Right atrium auricular region (tissue), 2 donors: ENCODE data around the gene PPP2R2B. TPM values are rescaled to one million over a fixed set of nuclear protein-coding genes. Genes with fewer than 3 reads are reported as not detected.
"Not testable (repeated sequence)": the region's sequence is repeated elsewhere in the genome, so short reads cannot be mapped to it uniquely, and the experiment has no call there.

Experiments used
- DNase-seq: peaks from one replicate; pipeline ENCODE4 v3.0.0-alpha.2; 2019; ENCODE audit warnings: low spot score
- H3K27ac ChIP-seq, 2 donors: fragments of 200-600 bp; sonication (generic); 1 replicate in 1 of 2; 2 replicates in 1 of 2; pipeline ENCODE4 v1.5.1; 2016 to 2019
- H3K27me3 ChIP-seq, 2 donors: fragments of 200-600 bp; sonication (generic); one replicate each; pipeline versions ENCODE4 v1.5.1 to v1.6.0; 2017 to 2019
- H3K36me3 ChIP-seq: fragments of 200-600 bp; sonication (generic); one replicate; pipeline ENCODE4 v1.5.1; 2016
- H3K4me1 ChIP-seq, 2 donors: fragments of 200-600 bp; sonication (generic); one replicate each; pipeline versions ENCODE4 v1.5.1 to v1.6.0; 2017 to 2019
- H3K4me3 ChIP-seq, 2 donors: fragments of 200-600 bp; sonication (generic); 1 replicate in 1 of 2; 2 replicates in 1 of 2; pipeline ENCODE4 v1.5.1; 2017 to 2019; ENCODE audit warnings: mild to moderate bottlenecking in 1 of 2, moderate library complexity in 1 of 2
- H3K9me3 ChIP-seq, 2 donors: fragments of 200-600 bp; sonication (generic); one replicate each; pipeline ENCODE4 v1.5.1; 2019
- total RNA-seq, 2 donors: library from RNA; depleted of rRNA; stranded (reverse); fragments of >200 nt; gene quantifications; one replicate each; pipeline ENCODE4 v1.1.0, GENCODE V29; 2016
- TF ChIP-seq, protein P1 (sequence below), 2 donors: fragments of 200-600 bp; sonication (generic); IDR thresholded peaks; one replicate each; pipeline ENCODE4 v1.5.1; 2019; ENCODE audit warnings: antibody characterized with exemption in 2 of 2

The PPP2R2B gene
- total RNA-seq, 2 donors from 2014 or later = 1.6 to 12.4 TPM

DNA sequence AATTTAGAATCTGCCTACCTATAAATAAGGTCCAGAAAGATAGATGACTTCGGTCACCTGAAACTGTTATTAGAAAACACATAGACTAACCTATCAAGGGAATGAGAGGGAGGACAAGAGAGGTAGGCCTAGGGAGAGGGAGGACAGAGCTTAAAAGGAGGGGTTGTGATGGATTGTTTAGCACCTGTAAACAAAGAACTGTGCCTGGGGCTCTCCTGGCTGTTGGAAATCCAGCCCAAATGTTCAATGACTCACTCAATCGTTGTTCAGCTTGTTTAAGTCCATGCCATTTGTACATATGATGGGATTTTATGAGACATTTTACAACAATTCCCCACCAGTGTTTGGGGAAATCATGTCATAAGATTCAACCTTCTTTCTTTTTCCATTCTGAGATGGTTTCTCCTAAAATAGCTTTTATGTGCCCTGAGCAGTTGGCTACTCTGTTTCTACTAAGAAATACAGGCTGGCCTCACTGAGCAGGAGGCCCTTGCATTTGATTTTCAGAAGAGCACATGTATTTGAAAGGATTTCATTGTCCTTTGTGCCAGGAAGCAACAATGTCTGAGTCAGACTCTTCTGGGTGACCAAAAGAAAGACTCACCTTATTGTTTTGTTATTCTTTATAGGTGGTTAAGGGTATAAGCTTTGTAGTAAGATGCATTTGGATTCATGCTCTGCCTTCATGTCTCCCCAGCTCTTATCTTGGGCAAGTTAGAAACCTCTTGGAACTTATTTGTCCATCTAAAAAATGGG is 314.4 kb downstream of the PPP2R2B start:
- DNase-seq = no peak
- no peak overlapping the region for H3K27ac ChIP-seq
- no peaks in the 10 kb centered on the region for H3K27me3 ChIP-seq
- H3K36me3 ChIP-seq = no peaks in the 10 kb centered on the region
- no peak overlapping the region for H3K4me3 ChIP-seq
- no peaks in the 10 kb centered on the region for H3K9me3 ChIP-seq
- no peaks in the 10 kb centered on the region for H3K4me1 ChIP-seq
- TF ChIP-seq, protein P1, sequence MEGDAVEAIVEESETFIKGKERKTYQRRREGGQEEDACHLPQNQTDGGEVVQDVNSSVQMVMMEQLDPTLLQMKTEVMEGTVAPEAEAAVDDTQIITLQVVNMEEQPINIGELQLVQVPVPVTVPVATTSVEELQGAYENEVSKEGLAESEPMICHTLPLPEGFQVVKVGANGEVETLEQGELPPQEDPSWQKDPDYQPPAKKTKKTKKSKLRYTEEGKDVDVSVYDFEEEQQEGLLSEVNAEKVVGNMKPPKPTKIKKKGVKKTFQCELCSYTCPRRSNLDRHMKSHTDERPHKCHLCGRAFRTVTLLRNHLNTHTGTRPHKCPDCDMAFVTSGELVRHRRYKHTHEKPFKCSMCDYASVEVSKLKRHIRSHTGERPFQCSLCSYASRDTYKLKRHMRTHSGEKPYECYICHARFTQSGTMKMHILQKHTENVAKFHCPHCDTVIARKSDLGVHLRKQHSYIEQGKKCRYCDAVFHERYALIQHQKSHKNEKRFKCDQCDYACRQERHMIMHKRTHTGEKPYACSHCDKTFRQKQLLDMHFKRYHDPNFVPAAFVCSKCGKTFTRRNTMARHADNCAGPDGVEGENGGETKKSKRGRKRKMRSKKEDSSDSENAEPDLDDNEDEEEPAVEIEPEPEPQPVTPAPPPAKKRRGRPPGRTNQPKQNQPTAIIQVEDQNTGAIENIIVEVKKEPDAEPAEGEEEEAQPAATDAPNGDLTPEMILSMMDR (IDR thresholded peaks at IDR 0.05) = no peak

DNA sequence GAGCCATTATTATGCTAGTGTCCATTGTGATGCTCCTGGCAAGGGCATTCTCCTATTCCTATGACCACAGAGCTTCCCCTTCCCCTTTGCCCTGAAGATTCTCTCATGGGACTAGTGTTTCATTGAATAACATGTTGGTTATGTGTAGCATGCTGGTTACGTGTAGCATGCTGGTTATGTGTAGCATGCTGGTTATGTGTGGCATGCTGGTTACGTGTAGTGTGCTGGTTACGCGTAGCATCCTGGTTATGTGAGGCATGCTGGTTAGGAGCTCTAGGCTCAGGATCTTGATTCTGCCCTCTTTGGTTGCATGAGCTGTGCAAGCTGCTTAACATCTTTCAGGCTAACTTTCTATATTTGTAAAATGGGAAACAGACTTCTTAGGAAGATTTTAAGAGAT is 316.1 kb downstream of the PPP2R2B start:
- no peaks in the 10 kb centered on the region for H3K9me3 ChIP-seq
- no peak for DNase-seq
- H3K27me3 ChIP-seq = no peaks in the 10 kb centered on the region
- H3K4me1 ChIP-seq = no peaks in the 10 kb centered on the region
- H3K4me3 ChIP-seq = no peak overlapping the region
- TF ChIP-seq, protein P1 (IDR thresholded peaks at IDR 0.05) = no peak
- no peaks in the 10 kb centered on the region for H3K36me3 ChIP-seq
- no peak overlapping the region for H3K27ac ChIP-seq

DNA sequence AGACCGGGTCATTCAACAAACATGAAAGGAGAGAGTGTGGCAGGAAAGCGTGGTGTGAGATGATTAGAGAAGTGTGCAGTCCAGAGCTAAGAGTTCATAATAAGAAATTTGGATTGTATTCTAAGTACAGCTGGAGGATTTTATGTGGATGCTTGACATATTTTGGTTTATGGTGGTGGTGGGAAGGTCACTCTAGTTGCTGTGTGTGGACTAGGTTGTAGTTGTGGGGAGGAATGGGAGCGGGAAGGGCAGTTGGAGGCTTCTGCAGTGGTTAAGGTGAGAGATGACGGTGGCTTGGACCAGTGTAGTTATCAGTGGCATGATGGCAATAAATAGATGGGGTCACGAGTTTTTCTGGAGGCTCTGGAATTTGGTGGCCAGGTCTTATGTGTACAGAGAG is 316.8 kb downstream of the PPP2R2B start:
- no peak overlapping the region for H3K27ac ChIP-seq
- TF ChIP-seq, protein P1 (IDR thresholded peaks at IDR 0.05) = no peak

DNA sequence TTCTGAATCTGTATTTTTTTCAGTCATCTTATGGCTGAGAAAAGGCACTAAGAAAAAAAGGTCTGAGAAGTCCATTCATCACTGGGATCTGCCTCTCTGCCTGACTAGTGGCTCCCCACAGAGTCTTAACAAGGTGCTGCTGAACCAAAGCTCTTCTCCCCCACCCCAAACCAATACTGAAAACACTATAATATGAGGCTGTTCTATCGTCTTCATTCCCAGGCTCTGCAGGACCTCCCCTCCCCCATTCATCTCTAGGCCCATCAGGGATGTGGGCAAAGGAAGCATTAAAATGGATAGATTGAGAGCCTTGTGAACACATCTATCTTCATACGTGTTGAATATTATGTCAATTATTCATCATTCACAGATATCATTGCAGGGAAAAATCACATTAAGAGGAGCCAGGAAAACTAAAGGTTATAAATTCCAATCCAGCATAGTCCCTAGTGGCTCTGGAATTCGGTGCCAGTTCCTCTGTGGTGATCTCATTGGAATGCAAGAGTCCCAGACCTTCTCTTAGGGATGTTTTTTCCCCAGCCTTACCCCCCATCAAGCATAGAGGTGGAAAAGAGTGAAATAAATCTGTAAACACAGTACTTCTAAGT is 318.2 kb downstream of the PPP2R2B start:
- no peak overlapping the region for H3K27ac ChIP-seq
- no peak for DNase-seq
- no peaks in the 10 kb centered on the region for H3K27me3 ChIP-seq
- no peaks in the 10 kb centered on the region for H3K36me3 ChIP-seq
- H3K4me1 ChIP-seq = no peaks in the 10 kb centered on the region
- TF ChIP-seq, protein P1 (IDR thresholded peaks at IDR 0.05) = no peak
- H3K9me3 ChIP-seq = no peaks in the 10 kb centered on the region
- no peak overlapping the region for H3K4me3 ChIP-seq

More for the DNA sequence above, 316.8 kb downstream of the PPP2R2B start:
- no peak overlapping the region for H3K4me3 ChIP-seq
- no peaks in the 10 kb centered on the region for H3K27me3 ChIP-seq
- DNase-seq = no peak
- H3K9me3 ChIP-seq = no peaks in the 10 kb centered on the region
- H3K4me1 ChIP-seq = no peaks in the 10 kb centered on the region
- no peaks in the 10 kb centered on the region for H3K36me3 ChIP-seq

DNA sequence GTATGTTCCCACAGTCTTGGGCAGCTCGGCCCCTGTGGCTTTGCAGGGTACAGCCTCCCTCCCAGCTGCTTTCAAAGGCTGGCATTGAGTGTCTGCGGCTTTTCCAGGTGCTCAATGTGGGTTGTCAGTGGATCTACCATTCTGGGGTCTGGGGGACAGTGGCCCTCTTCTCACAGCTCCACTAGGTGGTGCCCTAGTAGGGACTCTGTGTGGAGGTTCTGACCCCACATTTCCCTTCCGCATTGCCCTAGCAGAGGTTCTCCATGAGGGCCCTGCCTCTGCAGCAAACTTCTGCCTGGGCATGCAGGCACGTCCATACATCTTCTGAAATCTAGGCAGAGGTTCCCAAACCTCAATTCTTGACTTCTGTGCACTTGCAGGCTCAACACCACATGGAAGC is 321.7 kb downstream of the PPP2R2B start:
- not testable (repeated sequence) for H3K4me1 ChIP-seq, H3K36me3 ChIP-seq, H3K27me3 ChIP-seq, DNase-seq, H3K27ac ChIP-seq, H3K4me3 ChIP-seq, H3K9me3 ChIP-seq

DNA sequence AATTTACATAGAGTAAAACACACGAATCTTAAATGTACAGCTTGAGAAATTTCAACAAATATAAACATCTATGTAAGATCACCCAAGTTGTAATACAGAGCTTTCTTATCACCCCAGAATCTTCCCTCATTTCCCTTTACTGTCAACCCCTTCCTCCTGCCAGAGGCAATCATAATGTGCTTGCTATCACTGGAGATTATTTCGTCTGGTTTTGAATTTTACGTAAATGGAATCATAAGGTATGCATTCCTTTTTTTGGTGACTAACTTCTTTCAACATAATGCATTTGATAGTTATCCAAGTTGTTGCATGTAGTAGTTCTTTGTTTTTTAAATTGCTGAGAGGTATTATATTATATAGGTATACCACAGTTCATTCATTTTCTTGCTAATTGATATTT is 325.1 kb downstream of the PPP2R2B start:
- Histone ChIP-seq H3K4me3 (no peak overlapping the region), H3K36me3 (no peaks in the 10 kb centered on the region), H3K9me3 (no peaks in the 10 kb centered on the region), H3K27me3 (no peaks in the 10 kb centered on the region), H3K27ac (no peak overlapping the region), H3K4me1 (no peaks in the 10 kb centered on the region)
- DNase-seq = no peak
- TF ChIP-seq, protein P1 (IDR thresholded peaks at IDR 0.05) = no peak
